DOHH2 (cell line): ENCODE data around the gene SMPD3.

Experiments
- CTCF ChIP-seq: fragments of 200-600 bp; sonication (generic); IDR thresholded peaks from one replicate; pipeline ENCODE4 v1.5.1; 2014; ENCODE audit warnings: antibody characterized with exemption, mild to moderate bottlenecking, low read depth, low read length; ENCODE audit not compliant: poor library complexity, severe bottlenecking
- EZH2phosphoT487 ChIP-seq: fragments of 200-600 bp; sonication (generic); IDR thresholded peaks from 2 replicates; pipeline ENCODE4 v1.6.1; 2017; ENCODE audit warnings: borderline replicate concordance, mild to moderate bottlenecking, antibody characterized with exemption, low read length, moderate library complexity, mixed read lengths

DNA sequence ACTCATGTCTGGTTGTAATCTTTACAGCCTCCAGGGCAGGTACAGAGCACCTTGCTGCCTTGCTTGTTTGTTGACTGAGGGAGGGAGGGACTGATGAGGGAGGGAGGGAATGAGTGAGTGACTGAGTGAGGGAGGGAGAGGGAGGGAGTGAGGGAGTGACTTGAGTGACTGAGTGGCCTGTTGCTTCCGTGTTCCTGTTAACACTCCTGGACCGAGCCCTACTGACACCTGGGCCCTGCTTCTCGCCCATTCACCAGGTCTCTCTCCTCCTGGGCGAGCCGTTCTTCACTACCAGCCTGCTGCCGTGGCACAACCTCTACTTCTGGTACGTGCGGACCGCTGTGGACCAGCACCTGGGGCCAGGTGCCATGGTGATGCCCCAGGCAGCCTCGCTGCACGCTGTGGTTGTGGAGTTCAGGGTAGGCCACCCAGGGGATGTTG is 96.3 kb downstream of the SMPD3 start:
- no peak for TF ChIP-seq CTCF
- TF ChIP-seq EZH2phosphoT487, result no peak
